GM21360 (cell line): ENCODE measurements around the gene SLC15A1.
A peak's percentile ranks its signal among the peaks of the same experiment; 100 is the strongest.

Source experiments
- ATAC-seq: cut with Tn5 transposase; IDR thresholded peaks from one replicate; pipeline ENCODE4 v1.9.1; 2021; ENCODE audit warnings: mild to moderate bottlenecking, moderate library complexity; ENCODE audit not compliant: unreplicated experiment

The SLC15A1 gene

GRCh38 chr13:98781905-98782304 is 29.4 kb upstream of the SLC15A1 start:
- ATAC-seq, result no peak

- no peak for ATAC-seq
Measured at GRCh38 chr13:98781470-98781869, 29.0 kb upstream of the SLC15A1 start.

- ATAC-seq, result no peak
Measured at GRCh38 chr13:98781045-98781444, 28.6 kb upstream of the SLC15A1 start.

- no peak for ATAC-seq
Measured at GRCh38 chr13:98780451-98780850, 28.0 kb upstream of the SLC15A1 start.

GRCh38 chr13:98779695-98780094 is 27.2 kb upstream of the SLC15A1 start:
- no peak for ATAC-seq

GRCh38 chr13:98778749-98779148 is 26.3 kb upstream of the SLC15A1 start:
- no peak for ATAC-seq

GRCh38 chr13:98776644-98777043 is 24.2 kb upstream of the SLC15A1 start:
- ATAC-seq, result no peak

GRCh38 chr13:98775844-98776598 is 23.5 kb upstream of the SLC15A1 start:
- no peak for ATAC-seq

- no peak for ATAC-seq
Measured at GRCh38 chr13:98775386-98775785, 22.9 kb upstream of the SLC15A1 start.

GRCh38 chr13:98774776-98775175 is 22.3 kb upstream of the SLC15A1 start:
- no peak for ATAC-seq

GRCh38 chr13:98773921-98774320 is 21.4 kb upstream of the SLC15A1 start:
- no peak for ATAC-seq

GRCh38 chr13:98772794-98773452 is 20.5 kb upstream of the SLC15A1 start:
- ATAC-seq, result no peak

- no peak for ATAC-seq
Measured at GRCh38 chr13:98771838-98772611, 19.6 kb upstream of the SLC15A1 start.

GRCh38 chr13:98769736-98770135 is 17.3 kb upstream of the SLC15A1 start:
- ATAC-seq, result no peak

GRCh38 chr13:98768522-98768921 is 16.1 kb upstream of the SLC15A1 start:
- ATAC-seq, result no peak

GRCh38 chr13:98766697-98767096 is 14.2 kb upstream of the SLC15A1 start:
- ATAC-seq, result no peak

GRCh38 chr13:98765996-98766519 is 13.6 kb upstream of the SLC15A1 start:
- no peak for ATAC-seq

GRCh38 chr13:98761986-98762616 is 9.6 kb upstream of the SLC15A1 start:
- ATAC-seq, result peak; percentile 19

- peak; percentile 89 for ATAC-seq
Measured at GRCh38 chr13:98761126-98761985, 8.9 kb upstream of the SLC15A1 start.

- ATAC-seq, result no peak
Measured at GRCh38 chr13:98755729-98756128, 3.3 kb upstream of the SLC15A1 start.
